HFF-Myc (cell line): ENCODE measurements around the gene SELP.

Experiments
- DNase-seq: peaks from one replicate; pipeline ENCODE4 v3.0.0-alpha.2; 2011; ENCODE audit warnings: low read depth; ENCODE audit errors: extremely low read depth
- H3K4me3 ChIP-seq: replicated peaks from 2 replicates; pipeline ENCODE4 v1.5.1; 2011; ENCODE audit warnings: low read depth, mild to moderate bottlenecking, control low read depth, low read length
- CTCF ChIP-seq: IDR thresholded peaks from 2 replicates; pipeline ENCODE4 v1.5.1; 2012; ENCODE audit warnings: mild to moderate bottlenecking, low read depth, low read length, control low read depth; ENCODE audit errors: missing control alignments

The SELP gene

GRCh38 chr1:169618367-169618766, 11.6 kb downstream of the SELP start:
- no peak for TF ChIP-seq CTCF
- DNase-seq = no peak
- no peak overlapping the region for H3K4me3 ChIP-seq

GRCh38 chr1:169615803-169616202, 14.1 kb downstream of the SELP start:
- no peak for DNase-seq
- no peak for TF ChIP-seq CTCF
- no peak overlapping the region for H3K4me3 ChIP-seq

GRCh38 chr1:169610858-169611257, 19.1 kb downstream of the SELP start:
- no peak for TF ChIP-seq CTCF
- H3K4me3 ChIP-seq = no peak overlapping the region
- no peak for DNase-seq

- H3K4me3 ChIP-seq = no peak overlapping the region
- TF ChIP-seq CTCF = no peak
- no peak for DNase-seq
Observed at GRCh38 chr1:169610108-169610507, 19.8 kb downstream of the SELP start.

GRCh38 chr1:169608226-169608625, 21.7 kb downstream of the SELP start:
- H3K4me3 ChIP-seq = no peak overlapping the region
- no peak for DNase-seq
- TF ChIP-seq CTCF = no peak

- TF ChIP-seq CTCF = no peak
- DNase-seq = no peak
- H3K4me3 ChIP-seq = no peak overlapping the region
Observed at GRCh38 chr1:169604781-169605560, 25.0 kb downstream of the SELP start.
